SK-N-SH treated with all-trans-retinoic acid at 6 μM for 48 hours (cell line): ENCODE results near the gene PNKD.

Source experiments
- ATAC-seq: fragments of 200-7000 bp; cut with Tn5 transposase; 3 replicates; pipeline ENCODE4 v1.9.1; 2020; ENCODE audit warnings: mild to moderate bottlenecking, moderate library complexity
- ARNTL ChIP-seq: fragments of 450-650 bp; formaldehyde crosslinking; IDR thresholded peaks from 2 replicates; pipeline ENCODE4 v1.5.0; 2020; ENCODE audit warnings: low read depth, mild to moderate bottlenecking, moderate library complexity, borderline replicate concordance
- BACH2 ChIP-seq: fragments of 250-450 bp; sonication (Bioruptor Pico); IDR thresholded peaks from 2 replicates; pipeline ENCODE4 v1.9.0; 2021; ENCODE audit warnings: mild to moderate bottlenecking, borderline replicate concordance
- CREB5 ChIP-seq: fragments of 250-450 bp; sonication (Bioruptor Pico); IDR thresholded peaks from 2 replicates; pipeline ENCODE4 v1.5.1; 2020; ENCODE audit warnings: low read depth, mild to moderate bottlenecking, moderate library complexity
- CSDC2 ChIP-seq: fragments of 250-450 bp; sonication (Bioruptor Pico); IDR thresholded peaks from 2 replicates; pipeline ENCODE4 v1.5.0; 2020; ENCODE audit warnings: mild to moderate bottlenecking, moderate library complexity
- CSRNP3 ChIP-seq: fragments of 250-450 bp; sonication (Bioruptor Pico); IDR thresholded peaks from 2 replicates; pipeline ENCODE4 v1.5.1; 2021; ENCODE audit warnings: mild to moderate bottlenecking, moderate library complexity
- ESRRG ChIP-seq: fragments of 250-450 bp; sonication (Bioruptor Pico); IDR thresholded peaks from 2 replicates; pipeline ENCODE4 v1.6.1; 2021; ENCODE audit warnings: mild to moderate bottlenecking
- ISL1 ChIP-seq: fragments of 250-450 bp; sonication (Bioruptor Pico); IDR thresholded peaks from 2 replicates; pipeline ENCODE4 v2.1.2; 2022; ENCODE audit warnings: mild to moderate bottlenecking, moderate library complexity
- OSR1 ChIP-seq: fragments of 250-450 bp; sonication (Bioruptor Pico); IDR thresholded peaks from 2 replicates; pipeline ENCODE4 v1.8.0; 2022; ENCODE audit warnings: moderate library complexity, mild to moderate bottlenecking, inconsistent platforms
- PATZ1 ChIP-seq: fragments of 250-450 bp; sonication (Bioruptor Pico); IDR thresholded peaks from 2 replicates; pipeline ENCODE4 v1.8.0; 2020; ENCODE audit warnings: mild to moderate bottlenecking, moderate library complexity, borderline replicate concordance
- POU6F1 ChIP-seq: fragments of 250-450 bp; sonication (Bioruptor Pico); IDR thresholded peaks from 2 replicates; pipeline ENCODE4 v1.8.0; 2021; ENCODE audit warnings: low read depth, mild to moderate bottlenecking, moderate library complexity, borderline replicate concordance
- PPARA ChIP-seq: fragments of 250-450 bp; sonication (Bioruptor Pico); IDR thresholded peaks from 2 replicates; pipeline ENCODE4 v1.5.0; 2020; ENCODE audit warnings: mild to moderate bottlenecking, borderline replicate concordance
- RARB ChIP-seq: fragments of 250-450 bp; sonication (Bioruptor Pico); IDR thresholded peaks from 2 replicates; pipeline ENCODE4 v1.8.0; 2021; ENCODE audit warnings: mild to moderate bottlenecking, moderate library complexity
- SNAI2 ChIP-seq: fragments of 250-450 bp; sonication (Bioruptor Pico); IDR thresholded peaks from 2 replicates; pipeline ENCODE4 v1.5.0; 2020; ENCODE audit warnings: mild to moderate bottlenecking, moderate library complexity
- TCF4 ChIP-seq: fragments of 250-450 bp; sonication (Bioruptor Pico); IDR thresholded peaks from 2 replicates; pipeline ENCODE4 v1.8.0; 2021; ENCODE audit warnings: mild to moderate bottlenecking, moderate library complexity, borderline replicate concordance
- TOX ChIP-seq: fragments of 250-450 bp; sonication (Bioruptor Pico); IDR thresholded peaks from 2 replicates; pipeline ENCODE4 v1.8.0; 2021; ENCODE audit warnings: mild to moderate bottlenecking, moderate library complexity, borderline replicate concordance
- TSHZ2 ChIP-seq: fragments of 250-450 bp; sonication (Bioruptor Pico); IDR thresholded peaks from 2 replicates; pipeline ENCODE4 v1.5.0; 2020; ENCODE audit warnings: mild to moderate bottlenecking, moderate library complexity
- ZC3H10 ChIP-seq: fragments of 250-450 bp; sonication (Bioruptor Pico); IDR thresholded peaks from 2 replicates; pipeline ENCODE4 v1.5.1; 2021; ENCODE audit warnings: mild to moderate bottlenecking, moderate library complexity
- ZFP3 ChIP-seq: fragments of 250-450 bp; sonication (Bioruptor Pico); IDR thresholded peaks from 2 replicates; pipeline ENCODE4 v1.5.0; 2020; ENCODE audit warnings: mild to moderate bottlenecking, moderate library complexity
- ZFP30 ChIP-seq: fragments of 450-650 bp; formaldehyde crosslinking; IDR thresholded peaks from 2 replicates; pipeline ENCODE4 v1.5.0; 2022; ENCODE audit warnings: mild to moderate bottlenecking, moderate library complexity
- ZNF565 ChIP-seq: fragments of 450-650 bp; formaldehyde crosslinking; conservative IDR thresholded peaks from 2 replicates; pipeline ENCODE4 v1.5.0; 2020; ENCODE audit warnings: low read depth, mild to moderate bottlenecking, moderate library complexity
- ZNF70 ChIP-seq: fragments of 450-650 bp; formaldehyde crosslinking; IDR thresholded peaks from 2 replicates; pipeline ENCODE4 v1.5.0; 2020; ENCODE audit warnings: mild to moderate bottlenecking, moderate library complexity
- ZNF8 ChIP-seq: fragments of 450-650 bp; formaldehyde crosslinking; IDR thresholded peaks from 2 replicates; pipeline ENCODE4 v1.5.0; 2020; ENCODE audit warnings: mild to moderate bottlenecking, moderate library complexity

The PNKD gene

GRCh38 chr2:218329027-218329825 lies 58.9 kb downstream of the PNKD start:
- TF ChIP-seq TSHZ2 (CRISPR knock-in tag) (no peak), PPARA (CRISPR knock-in tag) (no peak), ZNF70 (CRISPR knock-in tag) (no peak), POU6F1 (CRISPR knock-in tag) (no peak), TCF4 (CRISPR knock-in tag) (no peak), ZNF565 (no peak), ZFP30 (no peak), ESRRG (CRISPR knock-in tag) (no peak), ISL1 (CRISPR knock-in tag) (no peak), BACH2 (no peak), PATZ1 (CRISPR knock-in tag) (no peak), ZFP3 (CRISPR knock-in tag) (no peak), CSDC2 (no peak)

GRCh38 chr2:218329826-218330593 lies 59.7 kb downstream of the PNKD start:
- ATAC-seq: no peak
- no peak for TF ChIP-seq CSRNP3
- TF ChIP-seq ESRRG (CRISPR knock-in tag): no peak
- no peak for TF ChIP-seq ZNF565
- no peak for TF ChIP-seq TOX (CRISPR knock-in tag)
- no peak for TF ChIP-seq POU6F1 (CRISPR knock-in tag)
- no peak for TF ChIP-seq ZFP3 (CRISPR knock-in tag)
- TF ChIP-seq RARB: no peak
- TF ChIP-seq SNAI2 (CRISPR knock-in tag): no peak
- TF ChIP-seq CSDC2: no peak
- no peak for TF ChIP-seq PPARA (CRISPR knock-in tag)
- TF ChIP-seq OSR1 (CRISPR knock-in tag): no peak
- TF ChIP-seq TCF4 (CRISPR knock-in tag): no peak
- TF ChIP-seq ZFP30: no peak
- no peak for TF ChIP-seq CREB5 (CRISPR knock-in tag)
- no peak for TF ChIP-seq ARNTL (CRISPR knock-in tag)
- TF ChIP-seq ZC3H10 (CRISPR knock-in tag): no peak
- TF ChIP-seq ZNF70 (CRISPR knock-in tag): no peak
- TF ChIP-seq PATZ1 (CRISPR knock-in tag): no peak
- no peak for TF ChIP-seq ZNF8 (CRISPR knock-in tag)

More at GRCh38 chr2:218329027-218329825, 58.9 kb downstream of the PNKD start:
- no peak for ATAC-seq
